GM03348 (cell line): ENCODE measurements around the gene MOSPD2.
A peak's percentile ranks its signal among the peaks of the same experiment; 100 is the strongest.

Experiments used
- DNase-seq: peaks from one replicate; pipeline ENCODE4 v3.0.0; 2012; ENCODE audit warnings: low spot score

The MOSPD2 gene

GRCh38 chrX:14872851-14873675, at the start of gene MOSPD2, which contains the start of gene FANCB:
TSS of gene MOSPD2 (plus strand) at chrX:14873421. CDS start at chrX:14873529, 108 bp downstream.
TSS of gene FANCB (minus strand) at chrX:14873069. CDS start at chrX:14865510, 7,559 bp downstream.
- peak; percentile 94 for DNase-seq

GRCh38 chrX:14825851-14826250, 47.4 kb upstream of the MOSPD2 start:
- peak; percentile 5 for DNase-seq

- no peak for DNase-seq
Observed at GRCh38 chrX:14826319-14826718, 46.9 kb upstream of the MOSPD2 start.

DNA sequence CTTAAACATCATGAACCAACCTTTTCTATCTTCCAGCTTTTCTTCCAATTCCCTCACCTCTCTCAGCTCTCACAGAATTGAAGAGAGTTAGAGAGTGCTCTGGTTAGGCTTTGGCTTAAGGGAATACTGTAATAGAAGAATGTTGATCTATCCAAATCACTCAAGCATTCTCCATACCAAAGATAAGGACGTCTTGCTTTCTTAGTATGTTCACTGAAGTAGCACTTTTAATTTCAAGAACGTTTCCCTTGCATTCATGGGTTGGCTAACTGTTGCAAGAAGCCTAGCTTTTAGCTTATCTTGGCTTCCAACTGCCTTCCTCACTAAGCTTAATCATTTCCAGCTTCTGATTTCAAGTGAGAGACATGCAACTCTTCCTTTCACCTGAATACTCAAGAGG, 43.6 kb upstream of the MOSPD2 start:
- DNase-seq, result no peak

GRCh38 chrX:14832151-14832550, 41.1 kb upstream of the MOSPD2 start:
- peak; percentile 13 for DNase-seq

- peak; percentile 4 for DNase-seq
Observed at GRCh38 chrX:14832586-14832985, 40.6 kb upstream of the MOSPD2 start.

DNA sequence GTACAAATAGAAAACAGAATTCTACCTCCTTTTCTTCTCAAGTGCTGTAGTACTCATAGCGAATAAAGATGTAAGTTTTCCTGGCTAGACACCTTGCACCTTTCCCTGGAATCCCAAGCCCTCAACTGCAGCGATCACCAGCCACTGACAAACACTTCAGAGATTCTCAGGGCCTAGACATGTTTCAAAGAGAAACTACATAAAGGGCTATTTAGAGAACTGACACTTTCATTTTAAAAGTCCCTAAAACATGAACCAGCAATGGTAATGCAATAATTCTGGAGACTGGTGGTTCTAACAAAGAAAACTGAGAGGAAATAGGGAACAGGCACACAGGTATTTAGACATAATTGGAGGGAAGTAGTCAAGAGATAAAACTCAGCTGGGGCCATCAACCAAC, 36.1 kb upstream of the MOSPD2 start:
- DNase-seq, result no peak

GRCh38 chrX:14843666-14844065, 29.6 kb upstream of the MOSPD2 start:
- DNase-seq, result no peak

GRCh38 chrX:14851526-14851925, 21.7 kb upstream of the MOSPD2 start:
- no peak for DNase-seq

DNA sequence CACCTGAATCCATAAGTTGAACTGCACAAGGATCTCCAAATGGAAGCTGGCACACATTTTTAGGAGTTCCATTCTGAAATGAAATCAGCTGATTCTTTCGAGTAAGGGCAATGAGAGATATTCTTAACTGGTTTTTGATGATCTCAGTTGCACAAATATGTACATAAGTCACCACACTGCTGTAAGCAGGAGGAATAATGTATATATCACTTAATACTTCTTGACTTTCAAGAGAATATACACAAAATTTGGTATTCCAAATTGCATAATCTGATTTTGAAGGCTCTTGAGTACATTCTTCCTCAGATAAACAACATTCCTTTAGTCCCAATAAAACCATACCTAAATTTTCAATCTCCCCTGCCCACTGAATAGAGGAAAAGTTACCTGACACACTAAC, 8.6 kb upstream of the MOSPD2 start:
- DNase-seq, result peak; percentile 5

- peak; percentile 18 for DNase-seq
Observed at GRCh38 chrX:14865201-14865600, 8.0 kb upstream of the MOSPD2 start.

GRCh38 chrX:14871767-14872166, 1.5 kb upstream of the MOSPD2 start:
- DNase-seq, result no peak

DNA sequence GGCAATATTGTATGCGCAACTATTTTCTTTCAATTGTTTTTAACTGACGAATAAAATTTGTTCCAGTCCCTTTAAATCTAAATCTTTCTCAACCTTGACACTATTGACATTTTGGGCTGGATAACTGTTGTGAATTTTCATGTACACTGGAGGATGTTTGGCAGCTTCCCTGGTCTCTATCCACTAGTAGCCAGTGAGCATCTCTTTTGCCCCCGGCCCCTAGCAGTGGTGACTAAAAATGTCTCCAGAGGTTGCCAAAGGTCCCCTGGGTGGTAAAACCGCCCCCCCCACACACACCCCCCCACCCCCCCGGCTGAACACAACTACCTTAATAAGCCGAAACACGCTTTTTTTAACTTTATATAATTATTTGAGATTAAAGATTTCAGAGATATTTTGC, 866 bp upstream of the MOSPD2 start:
- DNase-seq, result no peak

DNA sequence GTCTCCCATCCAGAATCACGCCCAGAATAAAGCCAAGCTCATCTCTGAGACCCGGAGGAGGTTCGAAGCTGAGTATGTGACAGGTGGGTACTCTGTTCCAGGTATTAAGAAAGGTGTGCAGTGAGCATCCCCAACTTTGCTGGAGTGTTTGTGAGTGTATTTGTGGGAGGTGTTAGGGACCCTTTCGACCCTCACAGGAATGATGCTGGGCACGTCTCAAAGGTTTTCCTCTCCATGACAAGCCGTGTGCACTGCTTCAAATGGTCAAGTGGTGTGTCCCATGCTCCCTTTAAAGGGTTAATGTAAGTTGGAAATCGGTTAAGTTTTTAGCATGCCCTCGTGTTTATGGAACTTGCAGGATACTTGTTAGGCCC, 442 bp downstream of the MOSPD2 start:
- DNase-seq, result no peak

DNA sequence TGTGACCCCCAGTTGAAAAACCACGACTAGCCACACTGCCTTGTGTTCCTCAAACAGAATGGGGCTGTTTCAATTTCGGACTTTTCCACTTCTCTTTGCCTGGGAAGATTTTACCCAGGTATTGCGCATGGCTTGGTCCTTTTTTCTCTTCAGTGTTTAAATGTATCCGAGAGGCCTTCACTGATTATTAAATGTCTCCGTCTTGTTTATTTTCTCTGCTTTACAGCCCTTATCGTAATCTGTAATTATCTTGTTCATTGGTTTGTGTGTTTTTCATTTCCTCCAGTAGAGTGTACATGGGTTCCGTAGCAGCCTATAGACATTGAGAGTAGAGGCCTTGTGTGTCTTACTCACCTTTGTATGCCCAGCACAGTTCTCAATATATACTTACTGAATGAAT, 2.4 kb downstream of the MOSPD2 start:
- DNase-seq, result no peak

DNA sequence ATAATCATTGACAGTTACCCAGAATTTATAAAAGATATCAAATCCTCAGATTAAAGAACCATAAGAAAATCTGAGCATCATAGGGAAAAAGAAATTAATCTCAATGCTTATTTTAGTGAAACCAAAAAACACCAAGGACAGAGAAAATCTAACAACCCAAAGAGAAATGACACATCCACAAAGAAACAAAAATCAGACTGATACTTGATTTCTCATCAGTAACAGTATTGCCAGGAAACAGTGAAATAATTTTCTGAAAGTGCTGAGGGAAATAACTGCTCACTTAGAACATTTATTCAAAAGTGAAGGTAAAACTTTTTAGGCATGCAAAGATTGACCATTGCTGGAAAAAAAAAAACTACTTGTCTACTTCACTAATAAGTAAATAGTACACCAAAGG, 10.6 kb downstream of the MOSPD2 start:
- no peak for DNase-seq

DNA sequence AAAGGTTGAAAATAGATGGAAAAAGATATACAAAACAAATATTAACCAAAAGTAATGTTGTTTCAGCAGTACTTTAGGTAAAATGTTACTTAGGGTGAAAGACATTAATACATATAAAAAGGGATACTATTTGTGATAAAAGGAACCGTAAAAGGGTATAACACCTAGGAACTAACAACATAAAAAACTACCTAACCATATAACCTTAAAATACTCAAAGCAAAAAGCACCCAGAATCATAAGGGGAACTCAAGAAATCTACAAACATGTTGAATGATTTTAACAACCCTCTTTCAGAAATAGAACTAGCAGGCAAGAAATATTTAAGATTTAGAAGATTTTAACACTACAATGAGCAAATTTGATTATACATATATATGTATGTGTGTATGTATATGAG, 11.5 kb downstream of the MOSPD2 start:
- DNase-seq, result no peak

GRCh38 chrX:14886252-14886651, 13.0 kb downstream of the MOSPD2 start:
- DNase-seq, result no peak

DNA sequence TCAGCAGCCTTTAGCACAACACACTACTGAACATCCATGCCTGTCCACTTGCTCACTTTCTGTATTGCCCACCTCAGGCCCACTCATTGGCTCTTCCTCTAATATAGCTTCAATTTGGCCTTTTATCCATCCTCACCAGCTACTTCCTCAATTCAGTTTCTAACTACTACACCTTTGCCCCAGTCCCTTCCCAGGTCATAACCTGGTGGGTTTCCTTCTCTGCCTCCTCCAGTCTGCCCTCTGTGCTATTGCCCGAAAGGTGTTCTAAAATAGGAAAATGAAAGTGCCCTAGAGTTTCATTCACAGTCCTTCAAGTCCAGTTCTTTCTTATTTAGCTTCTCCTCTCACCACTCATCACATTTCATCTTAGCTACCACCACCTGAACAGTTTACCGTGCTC, 23.1 kb downstream of the MOSPD2 start:
- no peak for DNase-seq

GRCh38 chrX:14897042-14897441, 23.8 kb downstream of the MOSPD2 start:
- DNase-seq, result no peak

GRCh38 chrX:14899607-14900006, 26.4 kb downstream of the MOSPD2 start:
- peak; percentile 11 for DNase-seq

DNA sequence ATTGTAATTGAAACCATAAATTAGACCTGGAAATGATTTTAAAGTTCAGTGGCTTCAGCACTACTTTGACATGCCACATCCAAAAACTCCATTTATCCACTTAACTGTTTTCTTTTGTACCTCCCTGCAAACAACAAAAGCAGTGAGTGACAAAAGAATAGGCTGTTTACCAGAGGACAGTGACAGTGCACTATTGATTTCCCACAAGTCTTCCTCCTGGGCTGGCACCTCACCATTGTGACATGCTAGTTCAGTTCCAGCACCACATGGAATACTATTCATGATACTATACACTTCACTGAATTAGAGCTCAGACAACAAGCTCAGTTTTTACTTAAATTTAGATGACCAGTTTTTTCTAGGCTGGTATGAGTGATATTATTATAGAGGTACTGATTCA, 29.3 kb downstream of the MOSPD2 start:
- no peak for DNase-seq

- no peak for DNase-seq
Observed at GRCh38 chrX:14903891-14904290, 30.7 kb downstream of the MOSPD2 start.

- DNase-seq, result no peak
Observed at GRCh38 chrX:14913241-14913640, 40.0 kb downstream of the MOSPD2 start.
